ENCODE data around the gene IL32. TPM values are rescaled to one million over a fixed set of nuclear protein-coding genes. Genes with fewer than 3 reads are reported as not detected.
A peak's percentile ranks its signal among the peaks of the same experiment; 100 is the strongest.

IL32 gene
- total RNA-seq (100 to 1,000 TPM; 151 to 928 (median 250) TPM), polyA plus RNA-seq (100 to 1,000 TPM; 232 to 815 TPM)

DNA sequence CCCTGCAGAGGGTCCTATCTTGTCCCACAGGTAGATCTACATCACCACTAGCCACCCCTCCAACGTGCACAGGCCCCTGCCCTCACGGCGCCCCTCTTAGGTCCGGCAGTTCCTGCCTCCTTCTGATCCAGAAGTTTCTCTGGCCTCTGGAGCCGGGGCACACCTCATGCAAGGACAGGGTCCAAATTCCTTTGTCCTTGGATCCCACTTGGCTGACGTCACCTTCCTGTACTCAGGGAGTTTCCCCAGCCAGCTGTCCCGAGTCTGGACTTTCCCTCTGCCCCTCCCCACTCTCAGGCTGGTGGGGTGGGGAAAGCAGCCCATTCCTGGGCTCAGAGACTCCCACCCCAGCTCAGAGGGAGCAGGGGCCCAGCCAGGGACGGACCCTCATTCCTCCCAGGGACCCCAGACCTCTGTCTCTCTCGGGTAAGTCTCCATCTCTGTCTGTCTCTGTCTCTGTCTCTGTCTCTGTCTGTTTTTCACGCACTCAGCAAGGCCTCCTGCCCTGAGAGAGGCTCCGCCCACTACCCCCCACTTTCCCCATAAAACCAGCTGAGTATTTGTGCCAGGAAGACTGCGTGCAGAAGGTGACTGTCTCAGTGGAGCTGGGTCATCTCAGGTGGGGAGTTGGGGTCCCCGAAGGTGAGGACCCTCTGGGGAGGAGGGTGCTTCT lies at the start of gene IL32:
TSS of gene IL32 (plus strand) at position 572 of the 673 bp plus-strand sequence. CDS start 172 bp downstream, outside the sequence.
- 11 to 12% methylated on average over 13 of the region's 13 CpGs for WGBS, 2 donors
- no peak for TF ChIP-seq CTCF (IDR thresholded peaks at IDR 0.05)
- Histone ChIP-seq H3K4me3 (peak within 1 kb of the TSS; percentile 19 to 76 (median 41)), H3K27ac (peak within 1 kb of the TSS; percentile 49 to 94 (median 80)), H3K27me3 (no peaks in the 10 kb centered on the region), H3K36me3 (no peaks in the 10 kb centered on the region), H3K9me3 (no peaks in the 10 kb centered on the region), H3K4me1 (peaks cover 0 to 8% (median 4%) of the 10 kb centered on the region in 3 donors)
- FAIRE-seq = no peak
- intact Hi-C loops (cut with DNase I) = no loop called here
- ATAC-seq = peak; percentile 84 to 91 (median 86)
- DNase-seq = peak; percentile 82 to 95 (median 86)

GRCh38 chr16:3015865-3016521 lies 49.4 kb upstream of the IL32 start:
- H3K36me3 ChIP-seq = no peaks in the 10 kb centered on the region
- no peak for FAIRE-seq
- peaks cover 6 to 14% (median 9%) of the 10 kb centered on the region in 3 donors for H3K4me1 ChIP-seq
- H3K4me3 ChIP-seq = no peak overlapping the region
- no peaks in the 10 kb centered on the region for H3K9me3 ChIP-seq
- intact Hi-C loops (cut with DNase I) = no loop called here
- WGBS, 2 donors = 86 to 90% methylated on average over 13 of the region's 13 CpGs
- ATAC-seq = no peak
- no peak overlapping the region for H3K27ac ChIP-seq
- DNase-seq = no peak
- no peak for TF ChIP-seq CTCF (IDR thresholded peaks at IDR 0.05)
- H3K27me3 ChIP-seq = no peaks in the 10 kb centered on the region

- FAIRE-seq = no peak
- 89 to 97% methylated on average over 20 of the region's 20 CpGs for WGBS, 2 donors
- ATAC-seq = no peak
These were observed 48.1 kb upstream of the IL32 start for GRCh38 chr16:3017344-3017743.

GRCh38 chr16:3017794-3018506 lies 47.5 kb upstream of the IL32 start, which contains the start of gene CLDN6:
Gene CLDN6, minus strand, starts transcription at chr16:3018183. Its CDS starts 2,162 bp downstream, at chr16:3016021.
- Histone ChIP-seq H3K36me3 (peaks cover 0 to 3% (median 0%) of the 10 kb centered on the region in 3 donors), H3K4me3 (no peak within 1 kb of the TSS), H3K27me3 (no peaks in the 10 kb centered on the region), H3K4me1 (peaks cover 12 to 24% (median 20%) of the 10 kb centered on the region in 3 donors), H3K9me3 (no peaks in the 10 kb centered on the region), H3K27ac (no peak within 1 kb of the TSS)
- no peak for TF ChIP-seq CTCF (IDR thresholded peaks at IDR 0.05)
- DNase-seq (peak in 4 of 6 donors; percentile 57 to 84 (median 80)), ATAC-seq (no peak), FAIRE-seq (no peak)
- WGBS, 2 donors = 14 to 19% methylated on average over 42 to 51 of the region's 52 CpGs
- intact Hi-C loops (cut with DNase I) = no loop called here

More at GRCh38 chr16:3017344-3017743, 48.1 kb upstream of the IL32 start:
- Histone ChIP-seq H3K9me3 (no peaks in the 10 kb centered on the region), H3K4me1 (peaks cover 6 to 18% (median 14%) of the 10 kb centered on the region in 3 donors), H3K27ac (no peak overlapping the region), H3K4me3 (no peak overlapping the region), H3K27me3 (no peaks in the 10 kb centered on the region), H3K36me3 (peaks cover 0 to 3% (median 0%) of the 10 kb centered on the region in 3 donors)
- intact Hi-C loops (cut with DNase I) = no loop called here
- peak in 2 of 6 donors; percentile 31 to 79 for DNase-seq
- no peak for TF ChIP-seq CTCF (IDR thresholded peaks at IDR 0.05)
